GM12872 (cell line): ENCODE measurements around the gene SLC9A7.
A peak's percentile ranks its signal among the peaks of the same experiment; 100 is the strongest.

Experiments
- CTCF ChIP-seq: IDR thresholded peaks from 3 replicates; pipeline ENCODE4 v1.5.1; 2011; ENCODE audit warnings: low read depth, mild to moderate bottlenecking, low read length, moderate library complexity; ENCODE audit not compliant: insufficient read depth

SLC9A7 gene

GRCh38 chrX:46758956-46759644 is at the start of gene SLC9A7:
Gene SLC9A7 (minus strand): TSS chrX:46759118. CDS start chrX:46759029, 89 bp downstream.
- TF ChIP-seq CTCF = peak; percentile 76

GRCh38 chrX:46805270-46805669 is 46.4 kb upstream of the SLC9A7 start:
- no peak for TF ChIP-seq CTCF

GRCh38 chrX:46803140-46803539 is 44.2 kb upstream of the SLC9A7 start:
- TF ChIP-seq CTCF = peak; percentile 35; the same call in 1 of the 3 replicates

- TF ChIP-seq CTCF = peak; percentile 66
These were observed 37.8 kb upstream of the SLC9A7 start for GRCh38 chrX:46796574-46797191.

- no peak for TF ChIP-seq CTCF
These were observed 34.6 kb upstream of the SLC9A7 start for GRCh38 chrX:46793386-46794143.

GRCh38 chrX:46792810-46793188 is 33.9 kb upstream of the SLC9A7 start:
- TF ChIP-seq CTCF = no peak

GRCh38 chrX:46791927-46792809 is 33.2 kb upstream of the SLC9A7 start:
- TF ChIP-seq CTCF = no peak
